OCI-LY3 (cell line): ENCODE results near the gene DEFB126.

Experiments used
- CTCF ChIP-seq: fragments of 200-600, 300-600 bp; sonication (generic); IDR thresholded peaks from 2 replicates; pipeline ENCODE4 v1.5.1; 2014; ENCODE audit warnings: antibody characterized with exemption, low read length, low read depth
- EZH2phosphoT487 ChIP-seq: fragments of 200-600 bp; shearing (Covaris generic); IDR thresholded peaks from 2 replicates; pipeline ENCODE4 v1.6.1; 2018; ENCODE audit warnings: antibody characterized with exemption, mixed run types, low read depth

DNA sequence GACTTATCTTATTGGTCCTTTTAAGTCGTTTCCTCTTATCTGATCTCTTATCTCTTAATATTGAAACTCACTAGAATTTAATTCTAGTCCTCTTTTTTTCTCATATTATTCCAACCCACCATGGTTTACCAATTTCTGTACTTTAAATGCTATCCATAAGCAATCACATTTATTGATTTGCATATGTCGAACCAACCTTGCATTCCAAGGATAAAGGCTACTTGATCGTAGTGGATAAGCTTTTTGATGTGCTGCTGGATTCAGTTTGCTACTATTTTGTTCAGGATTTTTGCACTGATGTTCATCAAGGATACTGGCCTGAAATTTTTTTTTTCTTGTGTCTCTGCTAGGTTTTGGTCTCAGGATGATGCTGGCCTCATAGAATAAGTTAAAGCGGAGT lies 47.2 kb upstream of the DEFB126 start:
- TF ChIP-seq CTCF (no peak), EZH2phosphoT487 (no peak)
